ENCODE results near the gene ARID1B. TPM values are rescaled to one million over a fixed set of nuclear protein-coding genes. Genes with fewer than 3 reads are reported as not detected.

Gene ARID1B
- total RNA-seq, 1 donor from 2014 or later = 155 TPM

GRCh38 chr6:156852858-156853216 is 75.7 kb downstream of the ARID1B start:
- Mint-ChIP-seq H3K27ac (no peak overlapping the region), H3K36me3 (no peaks in the 10 kb centered on the region), H3K27me3 (ENCODE audit: low read depth) (no peaks in the 10 kb centered on the region), H3K4me3 (no peak overlapping the region), H3K4me1 (peaks cover 50% of the 10 kb centered on the region), H3K9me3 (no peaks in the 10 kb centered on the region)
- TF ChIP-seq, protein P1, sequence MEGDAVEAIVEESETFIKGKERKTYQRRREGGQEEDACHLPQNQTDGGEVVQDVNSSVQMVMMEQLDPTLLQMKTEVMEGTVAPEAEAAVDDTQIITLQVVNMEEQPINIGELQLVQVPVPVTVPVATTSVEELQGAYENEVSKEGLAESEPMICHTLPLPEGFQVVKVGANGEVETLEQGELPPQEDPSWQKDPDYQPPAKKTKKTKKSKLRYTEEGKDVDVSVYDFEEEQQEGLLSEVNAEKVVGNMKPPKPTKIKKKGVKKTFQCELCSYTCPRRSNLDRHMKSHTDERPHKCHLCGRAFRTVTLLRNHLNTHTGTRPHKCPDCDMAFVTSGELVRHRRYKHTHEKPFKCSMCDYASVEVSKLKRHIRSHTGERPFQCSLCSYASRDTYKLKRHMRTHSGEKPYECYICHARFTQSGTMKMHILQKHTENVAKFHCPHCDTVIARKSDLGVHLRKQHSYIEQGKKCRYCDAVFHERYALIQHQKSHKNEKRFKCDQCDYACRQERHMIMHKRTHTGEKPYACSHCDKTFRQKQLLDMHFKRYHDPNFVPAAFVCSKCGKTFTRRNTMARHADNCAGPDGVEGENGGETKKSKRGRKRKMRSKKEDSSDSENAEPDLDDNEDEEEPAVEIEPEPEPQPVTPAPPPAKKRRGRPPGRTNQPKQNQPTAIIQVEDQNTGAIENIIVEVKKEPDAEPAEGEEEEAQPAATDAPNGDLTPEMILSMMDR (IDR thresholded peaks at IDR 0.05; ENCODE audit: unreplicated experiment) = no peak
- no peak for DNase-seq (ENCODE audit: low spot score in 2 of 2, unreplicated experiment in 2 of 2)

- H3K36me3 Mint-ChIP-seq = no peaks in the 10 kb centered on the region
- no peaks in the 10 kb centered on the region for H3K9me3 Mint-ChIP-seq
These were observed 76.6 kb downstream of the ARID1B start for GRCh38 chr6:156853733-156854132.

DNA sequence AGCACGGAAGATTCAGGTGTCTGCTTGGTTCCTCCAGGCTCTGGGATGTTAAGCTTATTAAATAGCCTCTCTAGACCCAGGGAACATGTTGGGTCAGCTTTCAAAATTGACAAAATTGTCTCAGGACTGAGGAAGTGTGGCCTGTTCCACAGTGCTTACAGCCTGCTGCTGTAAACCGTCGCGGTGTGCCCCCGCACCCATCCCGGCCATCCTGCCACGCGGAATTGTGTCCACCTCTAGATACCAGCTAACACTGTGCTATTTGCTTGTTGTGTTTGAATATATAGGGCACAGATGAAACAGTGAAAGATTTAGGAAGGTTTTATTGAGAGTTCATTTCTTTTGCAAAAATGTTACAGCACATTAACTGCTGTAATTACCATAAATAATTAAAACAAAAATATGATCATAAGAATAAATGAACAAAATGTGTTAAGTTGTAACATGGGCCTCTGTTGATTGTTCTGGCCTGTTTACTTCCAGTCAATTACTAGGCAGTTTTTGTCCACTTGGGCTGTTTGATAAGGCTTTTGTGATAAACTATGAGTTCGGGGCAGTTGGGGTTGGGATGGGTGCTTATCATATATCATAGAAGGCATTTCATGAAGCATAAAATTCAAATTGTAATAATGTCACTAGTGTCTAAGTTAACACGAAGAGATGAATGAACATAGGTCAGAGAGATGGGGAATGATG is 77.4 kb downstream of the ARID1B start:
- Mint-ChIP-seq H3K36me3 (no peaks in the 10 kb centered on the region), H3K4me1 (peaks cover 32% of the 10 kb centered on the region), H3K4me3 (no peak overlapping the region), H3K27me3 (ENCODE audit: low read depth) (no peaks in the 10 kb centered on the region), H3K9me3 (no peaks in the 10 kb centered on the region), H3K27ac (no peak overlapping the region)
- TF ChIP-seq, protein P1 (IDR thresholded peaks at IDR 0.05; ENCODE audit: unreplicated experiment) = no peak
- DNase-seq (ENCODE audit: low spot score in 2 of 2, unreplicated experiment in 2 of 2) = no peak

More at GRCh38 chr6:156853733-156854132, 76.6 kb downstream of the ARID1B start:
- TF ChIP-seq, protein P1 (IDR thresholded peaks at IDR 0.05; ENCODE audit: unreplicated experiment) = no peak
- peak overlapping the region; percentile 25 for H3K27ac Mint-ChIP-seq
- no peak for DNase-seq (ENCODE audit: low spot score in 2 of 2, unreplicated experiment in 2 of 2)
- H3K4me1 Mint-ChIP-seq = peaks cover 41% of the 10 kb centered on the region
- no peak overlapping the region for H3K4me3 Mint-ChIP-seq
- no peaks in the 10 kb centered on the region for H3K27me3 Mint-ChIP-seq (ENCODE audit: low read depth)

GRCh38 chr6:156857573-156857972 is 80.4 kb downstream of the ARID1B start:
- Mint-ChIP-seq H3K4me3 (no peak overlapping the region), H3K27ac (no peak overlapping the region), H3K9me3 (no peaks in the 10 kb centered on the region), H3K4me1 (peaks cover 10% of the 10 kb centered on the region), H3K27me3 (ENCODE audit: low read depth) (no peaks in the 10 kb centered on the region), H3K36me3 (no peaks in the 10 kb centered on the region)
- TF ChIP-seq, protein P1 (IDR thresholded peaks at IDR 0.05; ENCODE audit: unreplicated experiment) = no peak
- no peak for DNase-seq (ENCODE audit: low spot score in 2 of 2, unreplicated experiment in 2 of 2)

DNA sequence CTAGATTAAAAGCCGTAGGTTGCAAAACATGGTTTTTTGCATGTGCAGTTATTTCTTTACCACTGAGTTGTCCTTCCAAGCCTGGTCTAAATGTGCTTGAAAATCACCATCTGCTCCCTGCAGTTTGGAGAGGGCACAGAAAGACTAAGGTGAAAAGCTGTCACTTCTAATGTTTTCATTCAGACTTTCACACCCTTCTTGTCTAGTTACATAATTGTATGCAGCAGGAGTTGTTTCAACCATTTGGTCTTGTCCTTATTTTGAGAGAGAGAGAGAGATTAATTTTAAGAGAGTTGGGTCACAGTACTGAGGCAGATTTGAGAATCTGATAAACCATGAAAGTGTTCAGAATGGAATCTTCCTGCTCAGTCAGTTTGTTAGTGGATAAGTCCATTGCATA is 82.5 kb downstream of the ARID1B start:
- Mint-ChIP-seq H3K9me3 (peaks cover 5% of the 10 kb centered on the region), H3K4me3 (no peak overlapping the region), H3K27me3 (ENCODE audit: low read depth) (no peaks in the 10 kb centered on the region), H3K4me1 (peaks cover 6% of the 10 kb centered on the region), H3K27ac (no peak overlapping the region), H3K36me3 (peaks cover 6% of the 10 kb centered on the region)
- DNase-seq (ENCODE audit: low spot score in 2 of 2, unreplicated experiment in 2 of 2) = no peak
- TF ChIP-seq, protein P1 (IDR thresholded peaks at IDR 0.05; ENCODE audit: unreplicated experiment) = no peak
